ENCODE results near the gene CALR.

DNA sequence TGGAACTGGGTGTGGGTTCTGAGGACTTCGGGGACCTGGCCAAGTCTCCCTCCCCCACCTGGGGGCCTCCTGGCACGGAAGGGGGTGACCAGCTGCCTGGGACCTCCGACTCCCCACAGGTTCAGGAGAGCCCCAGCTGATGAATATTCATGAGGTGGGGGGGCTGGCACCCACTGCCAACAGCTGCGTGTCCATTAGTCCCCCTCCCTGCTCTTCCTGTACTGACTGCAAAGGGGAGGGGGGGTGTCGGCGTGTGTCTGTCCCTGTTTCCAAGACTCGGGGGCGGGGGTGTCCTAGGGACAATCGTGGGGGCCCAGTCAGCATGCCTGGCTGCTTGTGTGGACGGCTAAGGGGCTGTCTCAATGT is 46.3 kb downstream of the CALR start:
- TF ChIP-seq, protein P1, sequence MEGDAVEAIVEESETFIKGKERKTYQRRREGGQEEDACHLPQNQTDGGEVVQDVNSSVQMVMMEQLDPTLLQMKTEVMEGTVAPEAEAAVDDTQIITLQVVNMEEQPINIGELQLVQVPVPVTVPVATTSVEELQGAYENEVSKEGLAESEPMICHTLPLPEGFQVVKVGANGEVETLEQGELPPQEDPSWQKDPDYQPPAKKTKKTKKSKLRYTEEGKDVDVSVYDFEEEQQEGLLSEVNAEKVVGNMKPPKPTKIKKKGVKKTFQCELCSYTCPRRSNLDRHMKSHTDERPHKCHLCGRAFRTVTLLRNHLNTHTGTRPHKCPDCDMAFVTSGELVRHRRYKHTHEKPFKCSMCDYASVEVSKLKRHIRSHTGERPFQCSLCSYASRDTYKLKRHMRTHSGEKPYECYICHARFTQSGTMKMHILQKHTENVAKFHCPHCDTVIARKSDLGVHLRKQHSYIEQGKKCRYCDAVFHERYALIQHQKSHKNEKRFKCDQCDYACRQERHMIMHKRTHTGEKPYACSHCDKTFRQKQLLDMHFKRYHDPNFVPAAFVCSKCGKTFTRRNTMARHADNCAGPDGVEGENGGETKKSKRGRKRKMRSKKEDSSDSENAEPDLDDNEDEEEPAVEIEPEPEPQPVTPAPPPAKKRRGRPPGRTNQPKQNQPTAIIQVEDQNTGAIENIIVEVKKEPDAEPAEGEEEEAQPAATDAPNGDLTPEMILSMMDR (IDR thresholded peaks at IDR 0.05; ENCODE audit: insufficient read depth, low read depth, low read length): no peak
- no peak for TF ChIP-seq EZH2 (IDR thresholded peaks at IDR 0.05; ENCODE audit: insufficient read depth, low read length)

Measured in astrocyte (in vitro differentiated cells and primary cell).